Upper lobe of left lung (tissue), 4 donors: ENCODE results near the gene AXIN2.

Experiments used
- CTCF ChIP-seq, 6 experiments: fragments of 450-650 bp in 4 of 6; fragments of 200-600 bp in 2 of 6; sonication (generic) in 2 of 6; IDR thresholded peaks; one replicate each; pipeline ENCODE4 v1.5.1; 2016 to 2019; ENCODE audit warnings: antibody characterized with exemption in 6 of 6
- EP300 ChIP-seq, 4 donors: sonication (generic); formaldehyde crosslinking; IDR thresholded peaks; one replicate each; pipeline ENCODE4 v1.5.1; 2017; ENCODE audit warnings: antibody characterized with exemption in 4 of 4, control low read depth in 2 of 4
- POLR2A ChIP-seq, 4 donors: fragments of 450-650 bp; IDR thresholded peaks; one replicate each; pipeline ENCODE4 v1.5.1; 2016 to 2017; ENCODE audit warnings: antibody characterized with exemption in 4 of 4, mild to moderate bottlenecking in 2 of 4

DNA sequence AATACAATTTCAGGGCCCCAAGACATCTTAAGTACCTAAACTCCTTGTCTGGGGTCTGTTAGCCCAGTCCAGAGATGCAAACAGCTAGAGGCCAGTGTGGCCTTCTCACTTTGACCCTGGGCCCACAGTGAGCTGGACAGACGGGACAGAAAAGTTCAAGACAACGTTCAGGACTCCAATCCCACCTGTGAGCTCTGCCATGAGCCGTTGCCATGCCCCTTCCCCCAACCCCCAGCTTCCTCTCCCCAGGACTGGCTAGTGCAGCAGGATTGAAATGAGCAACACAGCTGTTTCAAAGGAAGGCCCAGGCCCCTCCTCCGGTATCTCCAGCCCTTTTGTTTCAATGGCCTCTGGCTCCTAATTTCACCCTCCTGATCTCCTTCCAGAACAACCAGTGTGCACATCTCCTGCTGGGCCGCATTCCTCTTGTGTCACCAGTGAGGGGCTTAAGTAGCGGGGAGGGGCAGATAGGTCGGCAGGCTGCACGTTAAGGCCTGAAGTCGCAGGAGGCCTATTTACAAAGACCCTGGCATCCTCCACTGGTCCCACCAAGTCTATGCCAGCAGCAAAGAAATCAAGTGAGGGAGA, 11.3 kb downstream of the AXIN2 start:
- TF ChIP-seq CTCF (IDR thresholded peaks at IDR 0.05) (no peak), EP300 (IDR thresholded peaks at IDR 0.05) (no peak), POLR2A (IDR thresholded peaks at IDR 0.05) (no peak)
